ENCODE results near the gene SERPIND1.
A peak's percentile ranks its signal among the peaks of the same experiment; 100 is the strongest.
"Not testable (repeated sequence)": the region's sequence is repeated elsewhere in the genome, so short reads cannot be mapped to it uniquely, and the experiment has no call there.

SERPIND1 gene

DNA sequence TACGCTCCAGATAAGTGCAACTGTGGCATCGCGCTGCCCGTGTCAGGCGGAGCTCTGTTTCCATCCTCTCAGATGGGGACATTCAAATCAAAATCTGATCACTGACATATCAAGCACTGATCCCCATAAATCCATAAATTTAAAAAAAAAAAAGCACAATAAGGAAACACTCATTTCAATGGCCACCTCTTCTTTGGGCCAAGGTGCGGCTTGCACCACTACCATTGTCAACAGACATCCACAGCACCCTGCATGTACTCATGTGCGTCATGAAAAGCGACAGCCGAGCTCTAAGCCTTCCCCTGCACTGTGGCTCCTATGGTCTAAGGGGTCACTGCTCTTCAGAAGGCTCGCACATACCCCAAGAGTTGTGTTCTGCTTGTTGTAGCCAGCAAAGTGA, 26.7 kb upstream of the SERPIND1 start:
- no peak for ATAC-seq

DNA sequence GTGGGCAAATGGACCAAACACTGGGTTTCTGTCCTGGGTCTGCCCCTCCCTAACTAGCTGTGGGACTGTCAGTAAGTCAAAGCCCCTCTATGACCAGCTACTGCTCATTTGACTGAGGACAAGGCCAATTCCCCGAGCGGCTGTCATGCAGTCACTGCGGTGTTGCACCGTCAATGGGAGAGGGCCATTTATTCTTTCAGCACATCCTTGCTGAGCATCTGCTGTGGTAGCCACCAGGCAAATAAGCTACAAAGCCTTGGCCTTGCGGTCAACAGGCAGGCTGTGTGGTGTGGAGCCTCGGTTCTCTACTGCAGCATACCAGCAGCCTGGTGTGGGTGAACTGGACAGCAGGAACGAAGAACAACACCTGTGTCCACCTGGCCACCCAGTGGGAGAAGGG, 25.8 kb upstream of the SERPIND1 start:
- ATAC-seq = no peak

DNA sequence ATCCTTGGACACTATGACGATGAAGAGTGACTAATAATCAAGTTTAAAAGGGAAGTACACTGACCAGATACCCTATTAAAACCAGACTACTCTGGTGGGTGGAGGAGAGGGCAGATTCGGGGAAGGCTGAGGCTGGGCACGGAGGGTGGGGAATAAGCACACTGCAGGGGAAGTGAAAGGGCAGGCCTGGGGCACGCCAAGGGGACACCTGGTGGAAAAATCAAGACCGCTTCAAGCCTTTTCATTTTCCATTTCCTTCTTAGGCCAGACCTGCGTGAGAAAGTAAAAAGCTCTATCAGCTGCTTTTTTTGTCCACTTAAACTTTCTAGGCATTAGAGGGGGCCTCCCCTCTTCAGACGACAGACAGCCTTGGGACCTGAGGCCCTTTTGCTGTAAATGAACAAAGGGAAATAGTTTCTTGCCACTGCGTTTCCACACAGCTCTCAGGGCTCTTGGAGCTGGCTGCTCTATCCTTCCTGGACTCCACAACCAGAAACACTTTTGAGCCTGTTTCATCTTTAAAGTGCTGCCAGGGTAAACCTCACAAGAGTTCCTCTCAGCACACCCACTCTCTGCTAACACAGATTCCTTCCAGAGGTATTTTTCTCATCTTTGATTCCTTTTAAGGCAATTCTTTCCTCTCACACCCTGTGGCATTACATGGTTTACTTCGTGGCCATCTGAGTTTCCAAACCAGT, 25.0 kb upstream of the SERPIND1 start:
- peak; percentile 19 to 39 for ATAC-seq

DNA sequence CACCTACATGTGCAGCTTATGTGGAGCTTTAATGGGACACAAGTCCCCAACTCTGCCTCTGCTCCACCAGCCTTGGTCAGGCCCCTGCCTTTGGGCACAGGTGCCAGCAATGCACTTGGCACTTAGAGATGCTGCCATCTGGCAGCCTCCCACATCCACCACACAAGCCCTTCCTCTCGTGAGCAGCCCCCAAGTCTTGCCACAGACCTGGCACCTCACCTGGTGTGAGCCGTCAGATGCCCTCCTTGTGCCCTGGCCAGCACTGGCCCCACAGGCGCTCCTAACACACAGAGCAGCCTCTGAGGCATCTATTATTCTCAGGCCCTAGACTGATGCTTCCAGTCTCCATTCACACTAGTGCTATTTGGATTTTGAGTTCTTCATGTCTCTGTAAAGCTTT, 24.5 kb upstream of the SERPIND1 start:
- no peak for ATAC-seq

DNA sequence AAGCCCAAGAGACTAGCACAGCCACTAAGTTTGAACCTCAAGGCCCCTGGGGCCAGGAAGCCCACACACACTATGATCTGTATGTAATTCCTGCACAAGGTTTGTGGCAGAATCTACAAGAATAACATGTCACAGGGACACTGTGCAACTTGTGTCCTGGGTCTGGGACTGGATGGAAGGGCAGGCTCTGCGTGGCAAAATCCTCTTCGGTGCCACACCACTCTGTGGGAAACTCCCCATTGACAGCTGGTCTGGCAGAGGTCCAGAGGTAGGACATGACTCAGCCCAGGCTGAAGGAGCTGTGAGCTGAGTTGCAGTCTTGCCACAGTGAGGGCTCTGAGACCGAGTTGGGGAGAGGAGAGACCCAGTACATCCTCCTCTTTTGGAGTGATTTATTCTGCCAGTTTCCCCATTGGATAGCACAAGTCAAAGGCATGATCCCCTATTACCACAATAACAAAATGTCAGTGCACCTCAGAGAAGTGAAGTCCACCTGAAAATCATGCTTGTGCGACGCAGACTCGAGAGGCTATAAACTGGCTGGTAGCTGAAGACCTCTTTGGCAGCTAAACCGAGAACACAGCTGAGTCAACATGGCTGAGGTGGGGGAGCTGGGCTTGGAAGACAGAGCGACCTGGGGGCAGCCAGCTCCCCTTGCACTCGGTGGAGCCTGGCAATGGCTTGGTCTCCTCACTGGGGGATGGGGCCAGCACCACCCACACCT, 23.3 kb upstream of the SERPIND1 start:
- peak; percentile 75 for ATAC-seq

DNA sequence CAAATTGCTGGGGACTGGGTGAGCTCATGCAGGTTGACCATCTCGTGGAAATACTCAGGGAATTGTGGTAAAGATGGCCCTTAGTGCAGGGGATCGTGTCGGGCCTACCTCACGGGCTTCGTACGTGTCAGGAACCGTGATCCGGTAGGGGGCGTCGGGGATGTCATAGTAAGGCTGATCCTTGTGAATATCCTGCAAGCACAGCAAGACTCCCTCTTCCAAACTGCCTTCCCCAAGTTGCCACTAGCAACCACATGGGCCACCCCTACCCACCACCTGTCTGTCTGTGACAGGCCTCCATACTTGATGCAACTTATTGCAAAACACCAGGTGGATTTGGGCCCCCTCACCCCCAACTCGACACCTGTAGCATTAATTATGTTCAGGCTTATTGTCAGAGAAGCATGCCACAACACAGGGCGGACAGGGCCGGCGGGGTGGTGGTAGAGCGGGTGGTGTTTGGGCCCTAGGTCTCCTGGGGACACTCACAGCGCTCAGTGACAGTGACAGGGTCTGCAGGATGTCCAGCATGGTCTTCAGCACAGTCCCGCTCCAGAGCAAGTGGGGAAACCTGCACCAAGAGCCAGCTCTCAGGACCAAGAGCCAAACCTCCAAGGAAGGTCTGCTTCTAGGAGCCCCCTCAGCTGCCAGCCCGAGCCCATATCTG, 22.6 kb upstream of the SERPIND1 start:
- no peak for ATAC-seq

DNA sequence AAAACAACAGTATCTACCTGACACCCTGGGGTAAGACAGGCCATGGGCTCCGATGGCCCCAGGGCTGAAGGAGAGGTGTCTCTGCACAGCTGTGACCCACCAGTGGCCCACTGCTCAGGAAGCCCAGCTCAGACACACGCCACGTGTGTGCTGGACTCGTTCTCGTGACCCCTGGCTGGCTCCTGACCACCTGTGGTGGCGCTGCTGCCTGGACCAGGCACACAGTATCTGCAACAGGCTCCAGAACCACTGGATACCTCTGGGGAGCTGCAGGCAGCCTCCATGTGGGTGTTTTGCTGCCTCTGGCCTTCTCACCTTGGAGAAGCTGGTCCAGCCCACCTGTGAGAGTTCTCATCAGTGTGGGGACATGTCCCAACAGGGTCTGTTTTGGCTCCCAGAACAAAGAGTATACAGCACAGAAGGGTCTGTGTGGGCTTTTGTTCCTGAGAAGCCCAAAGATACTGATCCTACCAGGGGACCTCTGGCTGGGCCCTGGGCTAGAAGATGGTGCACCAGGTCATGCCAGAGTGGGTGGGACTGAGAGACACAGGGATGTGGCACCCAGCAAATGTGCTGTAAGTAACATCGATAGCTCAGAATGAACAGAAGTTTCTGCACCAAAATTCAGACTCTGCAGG, 21.7 kb upstream of the SERPIND1 start:
- ATAC-seq = no peak

DNA sequence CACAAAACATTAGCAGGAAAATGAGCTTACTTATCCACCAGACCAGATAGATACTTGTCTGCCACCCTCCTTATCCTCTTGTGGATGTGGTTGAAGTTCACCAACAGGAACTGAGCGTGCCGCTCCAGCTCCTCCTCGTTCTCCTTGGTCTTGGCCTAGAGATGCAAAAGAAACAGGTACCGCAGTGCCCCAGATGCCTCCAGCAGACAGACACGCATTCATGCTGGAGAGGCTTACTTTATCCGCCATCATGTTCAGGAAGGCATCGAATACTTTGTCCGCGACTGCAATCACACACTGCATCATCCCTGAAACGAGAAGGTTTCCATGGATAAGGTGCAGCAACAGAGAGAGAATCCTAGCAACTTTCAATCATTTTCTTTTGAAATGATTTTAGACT, 21.0 kb upstream of the SERPIND1 start:
- ATAC-seq = no peak

DNA sequence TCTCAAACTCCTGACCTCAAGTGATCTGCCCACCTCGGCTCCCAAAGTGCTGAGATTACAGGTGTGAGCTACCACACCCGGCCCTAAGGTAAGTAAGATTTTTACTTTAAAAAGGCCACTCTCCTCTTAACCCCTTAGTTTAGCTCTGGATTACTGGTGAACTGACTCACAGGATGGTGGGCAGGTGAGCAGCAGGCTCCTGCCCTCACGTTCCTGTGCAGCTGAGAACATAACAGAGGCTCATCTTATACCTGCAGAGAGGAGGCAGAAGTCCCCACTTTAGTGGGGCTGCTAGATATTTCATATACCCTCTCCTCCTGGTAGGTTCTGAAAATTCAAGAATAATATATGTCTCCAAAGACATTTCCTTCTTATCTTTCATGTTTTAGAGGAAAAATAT, 17.1 kb upstream of the SERPIND1 start:
- ATAC-seq = no peak

DNA sequence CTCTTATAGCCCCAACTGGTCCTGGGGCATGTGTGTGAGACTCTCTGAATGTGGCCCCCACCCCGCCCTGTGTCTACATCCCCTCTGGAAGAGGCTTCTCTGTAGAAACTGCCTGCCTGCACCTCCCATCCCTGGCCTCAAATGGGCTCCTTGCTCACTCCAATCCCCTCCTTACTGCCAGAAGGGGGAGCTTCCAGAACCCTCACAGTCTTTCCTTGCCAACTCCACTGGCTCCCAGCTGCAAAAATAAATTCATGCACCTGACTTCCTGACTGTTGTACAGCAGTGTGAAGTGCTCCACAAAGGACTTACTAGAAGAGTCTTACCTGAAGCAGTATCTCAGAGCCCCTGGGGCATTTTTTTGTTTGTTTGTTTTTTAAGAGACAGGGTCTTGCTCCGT, 15.2 kb upstream of the SERPIND1 start:
- no peak for ATAC-seq

DNA sequence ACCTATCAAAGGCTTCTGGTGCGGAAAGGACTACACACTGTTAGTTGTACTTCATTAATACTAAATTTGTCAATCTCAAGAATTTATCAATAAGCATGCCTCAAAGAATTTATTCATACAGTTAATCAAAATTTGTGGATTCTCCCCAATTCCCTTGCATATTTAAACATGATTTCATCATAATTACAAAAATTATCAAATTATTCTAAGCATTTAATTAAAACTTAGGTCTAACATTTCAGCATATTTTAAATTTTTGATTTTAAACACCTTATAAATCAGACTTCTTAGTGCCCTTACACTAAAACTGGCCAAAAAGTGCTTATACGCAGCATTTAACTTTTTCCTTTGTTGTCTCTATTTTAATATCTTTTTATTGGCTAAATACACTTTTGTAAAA, 13.8 kb upstream of the SERPIND1 start:
- no peak for ATAC-seq

DNA sequence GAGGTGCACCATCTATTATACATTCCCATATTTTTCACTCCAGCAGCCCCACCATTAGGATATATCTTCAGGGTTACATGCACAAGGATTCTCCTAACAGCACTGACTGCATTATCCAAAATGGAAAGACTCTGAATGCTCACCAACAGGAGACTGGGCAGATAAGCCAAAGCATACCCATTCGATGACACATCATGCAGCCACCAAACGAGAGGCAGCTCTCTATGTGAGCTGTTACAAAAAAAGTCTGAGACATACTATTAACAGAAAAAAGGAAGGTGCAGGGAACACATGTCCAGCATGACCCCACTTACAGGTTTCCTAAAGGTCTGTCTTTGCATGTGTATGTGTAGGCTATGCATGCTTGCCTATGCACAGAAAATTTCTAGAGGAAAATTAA, 12.4 kb upstream of the SERPIND1 start:
- ATAC-seq = no peak

DNA sequence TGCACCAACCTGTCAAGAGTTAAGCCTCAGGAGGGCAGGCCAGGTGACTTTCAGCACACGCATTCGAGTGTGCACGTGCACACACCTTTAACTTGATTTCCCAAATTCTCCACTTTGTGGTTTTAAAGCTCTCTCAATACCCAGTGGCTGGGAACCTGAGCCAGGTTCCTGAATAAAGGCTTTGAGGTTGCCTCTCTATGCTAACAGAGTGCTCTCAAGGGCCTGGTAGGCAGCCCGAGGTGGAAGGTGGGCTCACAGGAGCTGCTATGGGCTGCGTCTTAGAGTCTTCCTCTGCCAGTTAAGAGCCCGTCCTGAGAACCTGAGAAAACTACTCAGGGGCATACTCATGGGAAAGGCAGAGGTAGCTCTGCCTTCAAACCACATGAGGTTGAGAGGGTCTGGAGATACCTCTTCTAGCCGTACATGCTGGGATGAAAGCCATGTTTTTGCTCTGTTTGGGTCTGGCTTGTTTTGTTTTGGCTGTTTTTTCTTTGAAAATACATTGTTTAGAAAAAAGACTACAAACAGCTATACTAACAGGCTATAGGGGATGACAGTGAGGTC, 11.6 kb upstream of the SERPIND1 start:
- no peak for ATAC-seq

DNA sequence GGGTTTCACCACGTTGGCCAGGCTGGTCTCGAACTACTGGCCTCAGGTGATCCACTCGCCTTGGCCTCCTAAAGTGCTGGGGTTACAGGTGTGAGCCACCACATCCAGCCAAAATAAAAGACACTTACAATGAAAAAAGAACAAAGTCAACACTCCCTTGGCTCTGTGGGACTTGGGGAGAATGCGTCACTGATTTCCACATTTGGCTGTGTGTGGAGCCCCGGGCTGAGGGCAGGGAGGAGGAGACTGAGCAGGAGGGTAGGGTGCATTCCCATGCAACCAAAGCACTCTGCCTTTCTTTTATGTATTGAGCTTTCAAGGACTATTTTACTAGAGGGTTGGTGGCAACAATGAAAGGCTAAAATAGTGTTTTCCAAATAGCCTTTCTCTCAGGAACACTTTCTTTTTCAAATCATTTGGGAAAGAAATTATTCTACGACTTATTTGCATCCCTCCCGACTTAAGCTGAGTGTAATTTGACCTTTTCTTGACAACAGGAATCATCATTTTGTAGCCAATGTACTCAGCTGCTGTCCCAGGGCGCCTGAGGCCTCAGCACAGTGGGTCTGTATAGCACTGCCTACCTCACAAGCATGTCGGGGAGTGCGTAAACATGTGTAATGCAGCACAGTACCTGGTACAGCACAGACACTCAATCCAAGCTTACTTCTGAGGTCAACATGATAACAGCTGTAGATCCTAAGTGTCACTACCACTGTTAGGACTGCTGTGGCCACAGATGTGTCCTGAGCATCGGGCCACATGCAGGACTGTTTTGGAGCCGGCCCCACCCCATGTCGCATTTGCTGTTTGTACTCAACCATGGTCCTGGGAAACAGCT, 10.1 kb upstream of the SERPIND1 start:
- ATAC-seq = no peak

DNA sequence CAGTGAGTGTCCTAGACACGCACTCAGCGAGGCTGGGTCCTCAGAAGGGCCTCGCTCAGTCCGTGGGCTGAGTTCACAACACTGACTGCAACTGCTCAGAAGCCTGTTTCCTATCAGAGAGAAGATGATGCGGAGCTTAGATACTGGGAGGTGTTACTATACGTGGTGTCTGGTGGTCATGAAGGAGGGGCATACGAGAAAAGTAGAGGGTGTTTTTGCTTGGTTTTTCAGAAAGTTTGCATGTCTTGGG, 9.5 kb upstream of the SERPIND1 start:
- ATAC-seq = no peak

DNA sequence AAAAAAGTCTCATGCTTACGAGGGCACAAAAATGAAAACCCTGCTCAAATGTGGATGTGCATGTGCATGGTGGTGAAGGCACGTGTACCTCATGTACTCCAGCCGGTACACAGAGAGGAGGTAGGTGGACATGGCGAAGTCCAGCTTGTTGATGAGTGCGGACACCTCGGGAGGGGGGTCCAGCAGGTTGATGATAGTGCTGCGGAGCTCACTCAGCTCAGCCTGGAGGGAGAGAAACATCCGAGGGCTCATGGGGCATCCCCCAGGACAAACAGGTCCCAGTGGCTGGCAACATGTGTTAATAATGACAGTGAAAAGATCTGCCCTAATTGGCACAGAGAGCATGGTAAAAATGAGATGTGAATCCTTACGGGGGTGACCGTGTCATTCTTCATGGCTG, 9.2 kb upstream of the SERPIND1 start:
- no peak for ATAC-seq

DNA sequence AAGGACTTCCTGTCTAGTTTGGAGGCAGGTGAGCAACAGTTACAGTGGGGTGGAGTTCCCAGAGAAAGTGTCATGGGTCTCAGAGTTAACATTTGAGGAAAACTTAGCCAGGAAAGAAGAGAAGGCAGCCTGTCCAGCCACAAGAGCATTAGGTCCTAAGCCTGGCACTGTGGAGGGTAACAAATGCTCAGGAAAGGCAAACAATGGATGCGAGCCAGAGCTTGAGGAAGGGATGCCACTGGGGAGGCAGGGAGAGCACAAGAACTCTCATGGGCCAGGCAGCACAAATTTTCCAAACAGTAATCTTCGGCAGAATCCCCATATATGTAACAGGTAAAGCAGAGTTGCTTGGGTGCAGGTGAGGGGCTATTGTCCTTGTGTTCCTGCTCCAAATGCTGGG, 8.0 kb upstream of the SERPIND1 start:
- ATAC-seq = no peak

DNA sequence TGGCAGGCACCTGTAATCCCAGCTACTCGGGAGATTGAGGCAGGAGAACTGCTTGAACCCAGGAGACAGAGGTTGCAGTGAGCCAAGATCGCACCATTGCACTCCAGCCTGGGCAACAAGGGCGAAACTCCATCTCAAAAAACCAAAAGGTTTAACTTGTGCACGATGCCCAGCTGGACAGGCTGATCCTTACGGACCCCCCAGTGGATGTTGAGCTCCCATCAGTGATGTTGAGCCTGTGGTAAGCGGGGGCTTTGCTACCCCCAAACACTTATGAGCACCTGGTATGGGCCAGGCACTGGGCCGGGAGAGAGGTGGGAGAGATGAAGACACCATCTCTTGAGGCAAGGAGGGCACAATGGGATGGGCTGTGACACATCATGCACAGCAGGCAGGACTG, 7.4 kb upstream of the SERPIND1 start:
- no peak for ATAC-seq

DNA sequence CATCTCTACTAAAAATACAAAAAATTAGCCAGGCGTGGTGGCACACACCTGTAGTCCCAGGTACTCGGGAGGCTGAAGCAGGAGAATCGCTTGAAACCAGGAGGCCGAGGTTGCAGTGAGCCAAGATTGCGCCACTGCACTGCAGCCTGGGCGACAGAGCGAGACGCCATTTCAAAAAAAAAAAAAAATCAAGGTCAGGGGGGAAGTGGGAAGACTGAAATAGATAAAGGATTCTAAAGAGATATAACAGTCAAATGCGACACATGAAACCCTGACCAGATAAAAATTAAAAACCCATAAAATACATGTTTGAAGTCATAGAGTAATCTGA, 4.5 kb upstream of the SERPIND1 start:
- ATAC-seq = not testable (repeated sequence)

DNA sequence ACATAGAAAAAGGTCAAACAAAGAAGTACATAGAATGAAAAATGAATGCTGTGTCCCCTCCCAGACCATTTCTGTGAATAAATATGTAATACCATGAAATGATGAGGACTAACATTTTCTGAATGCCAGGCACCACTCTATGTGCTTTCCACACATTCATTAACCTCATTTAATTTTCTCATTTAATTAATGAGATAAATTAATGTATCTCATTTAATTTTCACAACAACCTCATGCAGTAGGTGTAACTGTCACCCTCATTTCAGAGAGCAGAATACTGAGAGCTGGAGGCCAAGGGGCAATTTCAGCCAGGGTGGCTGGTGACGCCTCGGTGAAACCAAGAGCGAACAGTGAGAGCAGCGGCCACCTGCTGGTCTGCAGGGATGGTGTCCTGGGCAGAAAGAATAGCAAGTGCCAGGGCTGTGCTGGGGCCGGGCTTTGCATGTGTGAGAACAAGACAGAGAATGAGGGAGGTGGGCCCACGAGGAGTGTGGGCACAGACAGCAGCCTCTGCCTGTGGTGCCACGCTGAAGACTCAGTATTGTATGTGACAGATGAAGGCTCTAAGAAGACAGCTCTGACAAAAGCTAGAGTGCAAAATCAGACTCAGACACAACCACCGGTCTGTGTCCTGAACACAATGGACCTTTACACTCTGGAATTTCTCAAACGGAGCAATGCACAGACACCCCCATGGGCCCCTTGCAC, 1.8 kb upstream of the SERPIND1 start:
- no peak for ATAC-seq

DNA sequence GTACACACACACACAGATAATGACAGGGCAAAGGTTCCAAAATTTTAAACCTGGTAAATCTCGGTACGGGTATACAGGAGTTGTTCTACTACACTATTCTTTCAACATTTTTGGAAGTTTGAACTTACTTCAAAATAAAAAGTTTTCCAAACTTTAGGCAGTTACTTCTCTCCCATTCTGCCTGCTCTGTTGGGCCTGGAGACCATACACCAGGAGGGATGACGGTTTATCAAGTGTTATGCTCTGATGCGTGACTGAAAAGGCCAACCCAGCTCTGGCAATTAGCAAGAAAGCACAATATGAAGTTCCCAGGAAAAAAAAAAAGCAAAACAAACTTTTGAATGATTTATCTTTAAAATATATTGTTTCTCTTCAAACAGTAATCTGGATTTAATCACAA, 969 bp downstream of the SERPIND1 start:
- no peak for ATAC-seq

DNA sequence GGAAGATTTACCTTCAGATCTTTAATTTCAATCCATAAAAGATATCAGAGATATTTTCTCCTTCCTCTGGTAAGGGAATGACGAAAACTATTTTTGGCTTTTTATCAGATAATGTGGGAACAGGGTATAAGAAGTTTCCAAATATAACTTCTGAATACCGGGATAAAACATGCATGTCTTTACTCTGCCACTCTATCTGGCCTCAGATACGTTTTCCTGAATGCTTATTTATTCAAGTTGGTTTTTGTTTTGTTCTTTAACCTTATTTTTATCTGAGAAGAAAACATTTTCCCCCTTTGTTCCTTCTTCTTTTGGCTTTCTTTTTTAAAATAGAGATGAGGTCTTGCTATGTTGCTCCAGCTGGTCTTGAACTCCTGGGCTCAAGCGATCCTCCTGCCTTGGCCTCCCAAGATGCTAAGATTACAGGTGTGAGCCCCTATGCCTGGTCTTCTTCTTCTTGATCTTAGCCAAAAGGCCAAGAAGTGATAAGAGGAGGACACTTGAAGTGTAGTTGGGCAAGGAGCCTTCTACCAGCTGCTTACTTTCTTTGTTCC, 1.5 kb downstream of the SERPIND1 start:
- no peak for ATAC-seq

Measured in activated CD4-positive, CD25-positive, alpha-beta regulatory T cell treated with anti-CD3 and anti-CD28 coated beads, Interleukin-2, amount 50 U/mL, for 24 hours (primary cell).